Endometrial microvascular endothelial cells (primary cell): ENCODE measurements around the gene ZNF823. TPM values are rescaled to one million over a fixed set of nuclear protein-coding genes. Genes with fewer than 3 reads are reported as not detected.

Experiments
- in situ Hi-C: cut with HindIII; loops from 2 replicates; pipeline ENCODE4 v1.10.0; 2017; ENCODE audit warnings: low sequenced_read_pairs, low pct_unique_long_range_greater_than_20kb; ENCODE audit errors: inconsistent ontology term
- total RNA-seq: library from RNA; depleted of rRNA; stranded (reverse); fragments of >200 nt; gene quantifications from one replicate; pipeline ENCODE4 v1.2.3, GENCODE V29; 2015; ENCODE audit errors: inconsistent ontology term

The ZNF823 gene
- total RNA-seq, 1 donor from 2014 or later: 4.9 TPM

- in situ Hi-C loops: no loop called here
Measured at GRCh38 chr19:11747277-11747676, 8.5 kb upstream of the ZNF823 start.

- in situ Hi-C loops: no loop called here
Measured at GRCh38 chr19:11745869-11746268, 7.1 kb upstream of the ZNF823 start.

- in situ Hi-C loops: no loop called here
Measured at GRCh38 chr19:11737964-11738745, 591 bp downstream of the ZNF823 start.

- in situ Hi-C loops: no loop called here
Measured at GRCh38 chr19:11736696-11737095, 2.0 kb downstream of the ZNF823 start.

- in situ Hi-C loops: no loop called here
Measured at GRCh38 chr19:11735375-11735774, 3.4 kb downstream of the ZNF823 start.

- in situ Hi-C loops: no loop called here
Measured at GRCh38 chr19:11729586-11729985, 9.2 kb downstream of the ZNF823 start.

GRCh38 chr19:11722414-11722813 lies 16.3 kb downstream of the ZNF823 start:
- in situ Hi-C loops: no loop called here

GRCh38 chr19:11721681-11722080 lies 17.1 kb downstream of the ZNF823 start:
- in situ Hi-C loops: no loop called here

- in situ Hi-C loops: no loop called here
Measured at GRCh38 chr19:11710313-11710712, 28.4 kb downstream of the ZNF823 start.

- in situ Hi-C loops: no loop called here
Measured at GRCh38 chr19:11708457-11708856, 30.3 kb downstream of the ZNF823 start.

GRCh38 chr19:11705474-11705873 lies 33.3 kb downstream of the ZNF823 start:
- in situ Hi-C loops: no loop called here

- in situ Hi-C loops: no loop called here
Measured at GRCh38 chr19:11704626-11705025, 34.1 kb downstream of the ZNF823 start.

- in situ Hi-C loops: no loop called here
Measured at GRCh38 chr19:11699931-11700794, 38.6 kb downstream of the ZNF823 start.

- in situ Hi-C loops: no loop called here
Measured at GRCh38 chr19:11698231-11698630, 40.5 kb downstream of the ZNF823 start.

- in situ Hi-C loops: no loop called here
Measured at GRCh38 chr19:11697284-11697855, 41.4 kb downstream of the ZNF823 start.

- in situ Hi-C loops: no loop called here
Measured at GRCh38 chr19:11694533-11695439, 44.0 kb downstream of the ZNF823 start.

- in situ Hi-C loops: no loop called here
Measured at GRCh38 chr19:11693505-11694499, 44.9 kb downstream of the ZNF823 start.
